ENCODE data around the gene VPS33A.

The VPS33A gene

GRCh38 chr12:122200541-122201175, 65.6 kb downstream of the VPS33A start:
- DNase-seq (ENCODE audit: low spot score), result no peak
- Histone ChIP-seq H3K27ac (no peak overlapping the region), H3K4me3 (no peak overlapping the region)
- TF ChIP-seq CTCF (IDR thresholded peaks at IDR 0.05), result no peak

DNA sequence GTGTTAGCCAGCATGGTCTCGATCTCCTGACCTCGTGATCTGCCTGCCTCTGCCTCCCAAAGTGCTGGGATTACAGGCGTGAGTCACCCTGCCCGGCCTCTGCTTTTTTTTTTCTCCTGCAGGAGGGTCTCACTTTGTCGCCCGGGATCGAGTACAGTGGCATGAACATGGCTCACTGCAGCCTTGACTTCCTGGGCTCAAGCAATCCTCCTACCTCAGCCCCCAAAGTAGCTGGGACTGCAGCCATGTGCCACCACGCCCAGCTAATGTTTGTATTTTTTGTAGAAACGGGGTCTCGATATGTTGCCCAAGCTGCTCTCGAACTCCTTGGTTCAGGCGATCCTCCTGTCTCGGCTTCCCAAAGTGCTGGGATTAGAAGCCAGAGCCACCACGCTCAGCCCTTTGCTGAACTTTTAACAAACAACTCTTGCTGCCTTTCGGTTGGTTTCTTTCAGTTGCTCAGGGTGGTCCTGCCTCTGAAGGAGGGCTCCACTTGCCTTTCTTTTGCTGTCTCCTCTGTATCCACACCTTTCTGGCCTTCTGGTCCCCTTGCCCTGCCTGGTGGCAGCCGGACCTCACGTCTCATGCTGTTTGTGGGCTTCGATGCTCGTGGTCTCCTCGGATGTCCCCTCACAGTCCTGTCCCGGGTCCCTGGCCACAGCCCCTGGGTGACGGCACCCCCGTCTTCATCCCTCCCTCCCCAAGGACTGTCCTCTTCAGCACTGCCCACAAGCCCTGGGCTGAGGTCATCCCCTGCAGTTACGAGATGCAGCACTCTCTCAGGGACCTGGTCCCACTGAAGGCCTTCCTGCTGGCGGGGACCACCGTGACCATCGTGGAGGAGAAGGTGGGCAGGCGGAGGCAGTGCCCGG, 66.6 kb downstream of the VPS33A start:
- no peak overlapping the region for H3K4me3 ChIP-seq
- TF ChIP-seq CTCF (IDR thresholded peaks at IDR 0.05), result no peak
- no peak for DNase-seq (ENCODE audit: low spot score)
- no peak overlapping the region for H3K27ac ChIP-seq

GRCh38 chr12:122197612-122197966, 68.7 kb downstream of the VPS33A start:
- TF ChIP-seq CTCF (IDR thresholded peaks at IDR 0.05), result no peak
- Histone ChIP-seq H3K4me3 (no peak overlapping the region), H3K27ac (no peak overlapping the region)
- DNase-seq (ENCODE audit: low spot score), result no peak

- no peak overlapping the region for H3K4me3 ChIP-seq
- TF ChIP-seq CTCF (IDR thresholded peaks at IDR 0.05), result no peak
- DNase-seq (ENCODE audit: low spot score), result no peak
- no peak overlapping the region for H3K27ac ChIP-seq
Observed at GRCh38 chr12:122195405-122195804, 70.9 kb downstream of the VPS33A start.

DNA sequence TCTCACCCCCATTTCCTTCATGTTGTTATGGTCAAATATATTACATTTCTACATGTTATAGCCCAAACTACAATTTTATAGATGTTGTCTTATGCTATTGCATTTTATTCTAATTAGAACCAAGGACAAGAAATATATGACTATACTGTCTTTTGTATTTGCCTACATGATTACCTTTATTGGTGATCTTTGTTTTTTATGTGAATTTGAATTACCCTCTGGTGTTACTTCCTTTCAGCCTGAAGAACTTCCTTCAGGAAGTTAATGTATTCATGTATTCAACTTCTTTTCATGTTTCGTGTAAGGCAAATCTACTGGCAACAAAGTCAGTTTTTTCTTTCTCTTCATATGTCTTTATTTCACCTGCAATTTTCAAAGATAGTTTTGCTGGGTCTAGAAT, 71.5 kb downstream of the VPS33A start:
- no peak for DNase-seq (ENCODE audit: low spot score)

DNA sequence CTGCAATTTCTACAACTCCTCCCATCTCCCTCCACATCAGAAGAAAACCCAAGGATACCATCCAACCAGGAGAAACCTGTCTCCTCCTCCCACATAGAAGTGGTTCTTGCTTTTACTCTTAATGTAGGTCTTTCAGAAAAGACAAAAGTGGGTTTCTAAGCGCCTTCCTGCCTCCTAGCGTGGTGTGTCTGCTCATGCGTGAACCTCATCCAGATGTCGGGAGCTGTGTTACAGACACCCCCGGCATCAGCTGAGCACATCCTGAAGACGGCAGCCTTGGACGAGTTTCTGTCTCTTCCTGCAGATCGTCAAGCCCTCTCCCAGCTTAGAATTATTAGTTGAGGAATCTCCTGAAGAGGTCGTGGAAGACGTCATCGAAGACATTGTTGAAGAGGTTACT, 73.9 kb downstream of the VPS33A start:
- TF ChIP-seq CTCF (IDR thresholded peaks at IDR 0.05), result no peak
- Histone ChIP-seq H3K27ac (no peak overlapping the region), H3K4me3 (no peak overlapping the region)
- DNase-seq (ENCODE audit: low spot score), result no peak

More for the DNA sequence above, 71.5 kb downstream of the VPS33A start:
- no peak overlapping the region for H3K27ac ChIP-seq
- TF ChIP-seq CTCF (IDR thresholded peaks at IDR 0.05), result no peak
- no peak overlapping the region for H3K4me3 ChIP-seq
